HG02870 (cell line): Measurements from ENCODE around the gene CCDC142.

Source experiments
- ATAC-seq: cut with Tn5 transposase; IDR thresholded peaks from one replicate; pipeline ENCODE4 v1.9.1; 2021; ENCODE audit warnings: mild to moderate bottlenecking, moderate library complexity; ENCODE audit not compliant: unreplicated experiment

CCDC142 gene

GRCh38 chr2:74425523-74425922 is 57.3 kb downstream of the CCDC142 start:
- ATAC-seq = no peak

GRCh38 chr2:74424995-74425406 is 57.8 kb downstream of the CCDC142 start:
- no peak for ATAC-seq

GRCh38 chr2:74424139-74424992 is 58.4 kb downstream of the CCDC142 start:
- ATAC-seq = no peak
